GM23248 (cell line): ENCODE results near the gene FIP1L1. TPM values are rescaled to one million over a fixed set of nuclear protein-coding genes. Genes with fewer than 3 reads are reported as not detected.

Experiments used
- DNase-seq: peaks from one replicate; pipeline ENCODE4 v3.0.0-alpha.2; 2015
- H2AFZ ChIP-seq: fragments of 200-600 bp; sonication (generic); 2 replicates; pipeline ENCODE4 v1.6.1; 2016; ENCODE audit warnings: antibody characterized with exemption
- H3F3A ChIP-seq: fragments of 200-600 bp; sonication (generic); 2 replicates; pipeline ENCODE4 v1.6.1; 2016; ENCODE audit warnings: mild to moderate bottlenecking, antibody characterized with exemption, mixed run types; ENCODE audit not compliant: insufficient read depth
- H3K27ac ChIP-seq: fragments of 200-600 bp; sonication (generic); 2 replicates; pipeline ENCODE4 v1.5.1; 2016; ENCODE audit warnings: mild to moderate bottlenecking
- H3K27me3 ChIP-seq: fragments of 200-600 bp; sonication (generic); replicated peaks from 2 replicates; pipeline ENCODE4 v1.6.1; 2016; ENCODE audit warnings: mild to moderate bottlenecking; ENCODE audit not compliant: insufficient read depth
- H3K36me3 ChIP-seq: fragments of 200-600 bp; sonication (generic); 2 replicates; pipeline ENCODE4 v1.6.1; 2016; ENCODE audit warnings: low read depth, mild to moderate bottlenecking
- H3K4me1 ChIP-seq: fragments of 200-600 bp; sonication (generic); 2 replicates; pipeline ENCODE4 v1.6.1; 2016; ENCODE audit warnings: mild to moderate bottlenecking; ENCODE audit not compliant: insufficient read depth
- H3K4me2 ChIP-seq: fragments of 200-600 bp; sonication (generic); one replicate; pipeline ENCODE4 v1.6.1; 2016; ENCODE audit warnings: mild to moderate bottlenecking; ENCODE audit not compliant: unreplicated experiment
- H3K4me3 ChIP-seq: fragments of 200-600 bp; sonication (generic); 2 replicates; pipeline ENCODE4 v1.5.1; 2016; ENCODE audit warnings: mild to moderate bottlenecking
- H3K79me2 ChIP-seq: fragments of 200-600 bp; sonication (generic); 2 replicates; pipeline ENCODE4 v1.6.1; 2016; ENCODE audit warnings: mild to moderate bottlenecking; ENCODE audit not compliant: insufficient read depth
- H3K9ac ChIP-seq: fragments of 200-600 bp; sonication (generic); 2 replicates; pipeline ENCODE4 v1.6.1; 2016; ENCODE audit warnings: mild to moderate bottlenecking
- H3K9me2 ChIP-seq: fragments of 200-600 bp; sonication (generic); 2 replicates; pipeline ENCODE4 v1.6.1; 2016; ENCODE audit warnings: mixed run types, mild to moderate bottlenecking, moderate library complexity; ENCODE audit not compliant: insufficient read depth
- H3K9me3 ChIP-seq: fragments of 200-600 bp; sonication (generic); one replicate; pipeline ENCODE4 v1.6.1; 2017; ENCODE audit warnings: low read depth
- H4K20me1 ChIP-seq: fragments of 200-600 bp; sonication (generic); 2 replicates; pipeline ENCODE4 v1.6.0; 2016; ENCODE audit not compliant: insufficient read depth
- EZH2 ChIP-seq: fragments of 200-600 bp; sonication (generic); IDR thresholded peaks from 2 replicates; pipeline ENCODE4 v1.6.1; 2018; ENCODE audit warnings: antibody characterized with exemption, mild to moderate bottlenecking; ENCODE audit not compliant: insufficient read depth, poor library complexity, severe bottlenecking
- EZH2phosphoT487 ChIP-seq: fragments of 200-600 bp; sonication (generic); IDR thresholded peaks from 2 replicates; pipeline ENCODE4 v1.6.1; 2018; ENCODE audit warnings: antibody characterized with exemption, moderate library complexity, mild to moderate bottlenecking, low read depth; ENCODE audit not compliant: insufficient read depth
- WGBS, 2 experiments: methylation state at CpG; one replicate each; pipeline ENCODE4 v1.1.6; 2015 to 2017; ENCODE audit warnings: low lambda C conversion rate in 2 of 2, low coverage in 1 of 2; ENCODE audit errors: missing lambda C conversion rate in 2 of 2; 5-methylcytosine and 5-hydroxymethylcytosine counted together
- in situ Hi-C: fragments of 300-500 bp; cut with MboI; formaldehyde crosslinking; loops from 2 replicates; pipeline ENCODE4 v1.15.0; 2020
- polyA plus RNA-seq: library from polyadenylated mRNA; unstranded; fragments of >200 nt; fragmentation: Nextera tagmentation; extraction: Ambion mirVana; gene quantifications from 2 replicates; pipeline ENCODE4 v1.2.1, GENCODE V29; 2016
- total RNA-seq: library from RNA; depleted of rRNA; stranded (reverse); fragments of >200 nt; shearing (Covaris generic); gene quantifications from 2 replicates; pipeline ENCODE4 v1.2.3, GENCODE V29; 2014

FIP1L1 gene
- total and polyA plus RNA-seq, 2 experiments from 2014 or later: 55.2 to 67.6 TPM

DNA sequence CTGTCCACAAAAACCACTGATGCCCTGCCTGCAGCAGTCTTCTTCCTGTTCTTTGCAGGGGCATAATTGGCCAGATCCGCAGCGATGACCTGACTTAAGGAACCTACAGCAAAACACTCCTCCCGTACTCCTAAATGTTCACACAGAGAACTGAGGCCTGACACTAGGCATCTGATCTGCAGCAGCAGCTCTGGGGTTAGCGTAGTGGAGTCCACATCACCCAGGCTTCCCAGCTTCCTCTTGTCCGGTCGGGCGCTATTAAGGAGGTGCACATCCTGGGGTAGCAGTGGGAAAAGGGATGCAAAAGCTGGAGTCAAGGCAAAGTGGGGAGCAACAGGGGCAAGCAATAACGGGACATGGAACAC lies 12.3 kb upstream of the FIP1L1 start:
- DNase-seq: peak; percentile 59
- no peak for TF ChIP-seq EZH2
- TF ChIP-seq EZH2phosphoT487: no peak
- no peak overlapping the region for H3K27ac ChIP-seq
- in situ Hi-C loops: loop anchor here (25.0 kb wide), 1 partner anchor 353 kb away; no protein-coding TSS in a partner anchor
- H4K20me1 ChIP-seq: no peaks in the 10 kb centered on the region
- peak overlapping the region; percentile 99 for H2AFZ ChIP-seq
- no peaks in the 10 kb centered on the region for H3K27me3 ChIP-seq
- H3K9ac ChIP-seq: peak overlapping the region; percentile 76
- H3K79me2 ChIP-seq: peaks cover 57% of the 10 kb centered on the region
- H3K36me3 ChIP-seq: no peaks in the 10 kb centered on the region
- 1 to 4% methylated on average over 8 of the region's 8 CpGs for WGBS, 2 experiments
- H3K9me2 ChIP-seq: no peaks in the 10 kb centered on the region
- H3K9me3 ChIP-seq: no peaks in the 10 kb centered on the region
- H3K4me1 ChIP-seq: peaks cover 32% of the 10 kb centered on the region
- peaks cover 8% of the 10 kb centered on the region; the same call in 1 of the 2 replicates for H3F3A ChIP-seq
- peak overlapping the region; percentile 89 for H3K4me3 ChIP-seq
- peak overlapping the region; percentile 95 for H3K4me2 ChIP-seq

GRCh38 chr4:53365486-53366300 lies 11.7 kb upstream of the FIP1L1 start, which contains the start of gene SCFD2:
Gene SCFD2, minus strand, starts transcription at chr4:53366061.
- no peaks in the 10 kb centered on the region for H3K9me3 ChIP-seq
- H3K36me3 ChIP-seq: no peaks in the 10 kb centered on the region
- no peak for TF ChIP-seq EZH2
- H3K9me2 ChIP-seq: no peaks in the 10 kb centered on the region
- H3K9ac ChIP-seq: peak within 1 kb of the TSS; percentile 76
- peaks cover 27% of the 10 kb centered on the region for H3K4me1 ChIP-seq
- H4K20me1 ChIP-seq: no peaks in the 10 kb centered on the region
- DNase-seq: peak; percentile 98
- in situ Hi-C loops: loop anchor here (25.0 kb wide), 1 partner anchor 353 kb away; no protein-coding TSS in a partner anchor
- H3F3A ChIP-seq: peaks cover 8% of the 10 kb centered on the region; the same call in 1 of the 2 replicates
- WGBS, 2 experiments: 0 to 1% methylated on average over 51 of the region's 51 CpGs
- H3K4me2 ChIP-seq: peak within 1 kb of the TSS; percentile 95
- peaks cover 51% of the 10 kb centered on the region for H3K79me2 ChIP-seq
- H3K27ac ChIP-seq: peak within 1 kb of the TSS; percentile 41
- H2AFZ ChIP-seq: peak within 1 kb of the TSS; percentile 99
- H3K4me3 ChIP-seq: peak within 1 kb of the TSS; percentile 89
- no peaks in the 10 kb centered on the region for H3K27me3 ChIP-seq

DNA sequence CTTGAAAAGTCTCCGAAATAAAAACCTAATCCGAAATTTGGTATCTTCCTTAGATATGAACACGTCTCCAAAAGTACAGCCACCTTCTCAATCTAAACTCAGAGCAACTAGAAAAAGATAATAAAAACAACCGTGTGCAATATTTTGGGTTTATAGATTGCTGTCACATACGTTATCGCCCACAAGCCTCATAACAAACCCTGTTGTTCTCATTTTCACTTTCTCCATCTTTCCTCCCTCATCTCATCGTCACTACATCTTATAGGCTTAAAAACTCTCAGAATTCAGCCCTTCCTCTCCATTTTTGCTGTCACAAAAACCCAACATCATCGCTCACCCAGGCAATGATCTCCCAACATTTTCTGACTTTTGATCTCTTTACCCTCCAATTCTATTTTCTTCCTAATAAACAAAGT lies 11.1 kb upstream of the FIP1L1 start:
- in situ Hi-C loops: loop anchor here (25.0 kb wide), 1 partner anchor 354 kb away; no protein-coding TSS in a partner anchor
- Histone ChIP-seq H3K9me3 (no peaks in the 10 kb centered on the region), H2AFZ (peak overlapping the region; percentile 99), H3K4me3 (peak overlapping the region; percentile 89), H3K27me3 (no peaks in the 10 kb centered on the region), H4K20me1 (no peaks in the 10 kb centered on the region), H3K9me2 (no peaks in the 10 kb centered on the region), H3K4me1 (peaks cover 21% of the 10 kb centered on the region), H3K36me3 (no peaks in the 10 kb centered on the region), H3K9ac (peak overlapping the region; percentile 76), H3K79me2 (peaks cover 45% of the 10 kb centered on the region), H3F3A (peaks cover 8% of the 10 kb centered on the region; the same call in 1 of the 2 replicates), H3K27ac (peak overlapping the region; percentile 41), H3K4me2 (peak overlapping the region; percentile 95)
- 9 to 10% methylated on average over 8 of the region's 8 CpGs for WGBS, 2 experiments
- peak; percentile 17 for DNase-seq
- TF ChIP-seq EZH2 (no peak), EZH2phosphoT487 (no peak)

GRCh38 chr4:53367721-53368120 lies 9.7 kb upstream of the FIP1L1 start:
- Histone ChIP-seq H3K27ac (no peak overlapping the region), H3K79me2 (peaks cover 31% of the 10 kb centered on the region), H3F3A (peaks cover 4% of the 10 kb centered on the region; the same call in 1 of the 2 replicates), H3K36me3 (no peaks in the 10 kb centered on the region), H3K27me3 (no peaks in the 10 kb centered on the region), H3K4me2 (no peak overlapping the region), H3K4me1 (peaks cover 6% of the 10 kb centered on the region; the same call in 1 of the 2 replicates), H3K4me3 (no peak overlapping the region), H3K9me2 (no peaks in the 10 kb centered on the region), H2AFZ (peak overlapping the region; percentile 99), H4K20me1 (no peaks in the 10 kb centered on the region), H3K9me3 (no peaks in the 10 kb centered on the region), H3K9ac (no peak overlapping the region)
- TF ChIP-seq EZH2phosphoT487 (no peak), EZH2 (no peak)
- in situ Hi-C loops: loop anchor here (25.0 kb wide), 1 partner anchor 355 kb away; no protein-coding TSS in a partner anchor
- WGBS, 2 experiments: 7 to 10% methylated on average over 2 of the region's 2 CpGs
- DNase-seq: no peak
